Mesendoderm (in vitro differentiated cells): ENCODE measurements around the gene AGAP2.
"Not testable (repeated sequence)": the region's sequence is repeated elsewhere in the genome, so short reads cannot be mapped to it uniquely, and the experiment has no call there.

ENCODE experiments used
- DNase-seq: peaks from one replicate; pipeline ENCODE4 v3.0.0; 2013
- H2AK5ac ChIP-seq: 2 replicates; pipeline ENCODE4 v1.6.1; 2013; ENCODE audit warnings: low read length, inconsistent platforms
- H2BK120ac ChIP-seq: 2 replicates; pipeline ENCODE4 v1.6.1; 2013; ENCODE audit warnings: low read depth, mild to moderate bottlenecking, low read length, moderate library complexity, mixed read lengths
- H2BK15ac ChIP-seq: replicated peaks from 2 replicates; pipeline ENCODE4 v1.6.1; 2013; ENCODE audit warnings: low read depth, mild to moderate bottlenecking, moderate library complexity
- H2BK5ac ChIP-seq: 2 replicates; pipeline ENCODE4 v1.6.1; 2013; ENCODE audit warnings: low read length, inconsistent platforms
- H3K18ac ChIP-seq: 2 replicates; pipeline ENCODE4 v1.6.1; 2013; ENCODE audit warnings: mild to moderate bottlenecking, low read length, mixed read lengths
- H3K23ac ChIP-seq: one replicate; pipeline ENCODE4 v1.6.1; 2013; ENCODE audit warnings: low read length
- H3K27ac ChIP-seq: 2 replicates; pipeline ENCODE4 v1.5.1; 2013; ENCODE audit warnings: low read depth, mild to moderate bottlenecking, inconsistent platforms, low read length, moderate library complexity
- H3K27me3 ChIP-seq: 2 replicates; pipeline ENCODE4 v1.6.1; 2013; ENCODE audit warnings: low read length, control low read depth, mild to moderate bottlenecking, inconsistent platforms; ENCODE audit not compliant: insufficient read depth, poor library complexity
- H3K36me3 ChIP-seq: 2 replicates; pipeline ENCODE4 v1.6.1; 2013; ENCODE audit warnings: low read length, inconsistent platforms; ENCODE audit not compliant: control insufficient read depth, insufficient read depth
- H3K4ac ChIP-seq: one replicate; pipeline ENCODE4 v1.6.1; 2013; ENCODE audit warnings: low read depth, mild to moderate bottlenecking, low read length, moderate library complexity
- H3K4me1 ChIP-seq: 2 replicates; pipeline ENCODE4 v1.6.1; 2013; ENCODE audit warnings: low read depth, low read length, inconsistent platforms; ENCODE audit not compliant: control insufficient read depth
- H3K4me2 ChIP-seq: 2 replicates; pipeline ENCODE4 v1.6.1; 2013; ENCODE audit warnings: low read length
- H3K4me3 ChIP-seq: 2 replicates; pipeline ENCODE4 v1.5.1; 2013; ENCODE audit warnings: mild to moderate bottlenecking, low read length
- H3K56ac ChIP-seq: one replicate; pipeline ENCODE4 v1.6.1; 2013; ENCODE audit warnings: low read length
- H3K79me1 ChIP-seq: 2 replicates; pipeline ENCODE4 v1.6.1; 2013; ENCODE audit warnings: low read length, inconsistent platforms
- H3K79me2 ChIP-seq: 2 replicates; pipeline ENCODE4 v1.6.1; 2013; ENCODE audit warnings: mild to moderate bottlenecking, low read length; ENCODE audit not compliant: control insufficient read depth, insufficient read depth
- H3K9ac ChIP-seq: 2 replicates; pipeline ENCODE4 v1.6.1; 2013; ENCODE audit warnings: low read length, inconsistent platforms
- H4K5ac ChIP-seq: one replicate; pipeline ENCODE4 v1.6.1; 2013; ENCODE audit warnings: low read length
- H4K8ac ChIP-seq: one replicate; pipeline ENCODE4 v1.6.1; 2013; ENCODE audit warnings: low read depth, mild to moderate bottlenecking, control low read depth, low read length, moderate library complexity
- WGBS: extraction: QIAGEN DNeasy Blood & Tissue Kit; methylation state at CpG from one replicate; pipeline ENCODE4 v1.1.7; 2013; ENCODE audit warnings: low lambda C conversion rate, missing lambda C conversion rate; ENCODE audit not compliant: insufficient coverage; ENCODE audit errors: extremely low coverage; 5-methylcytosine and 5-hydroxymethylcytosine counted together

Gene AGAP2

GRCh38 chr12:57776247-57776587, 37.7 kb upstream of the AGAP2 start:
- H3K4me1 ChIP-seq = no peaks in the 10 kb centered on the region
- no peak overlapping the region for H3K27ac ChIP-seq
- no CpG with 5 or more reads among the region's 2 CpGs for WGBS
- H4K5ac ChIP-seq = no peak overlapping the region
- DNase-seq = no peak
- H3K4me2 ChIP-seq = no peak overlapping the region
- no peak overlapping the region for H4K8ac ChIP-seq
- no peak overlapping the region for H2BK15ac ChIP-seq
- H2AK5ac ChIP-seq = no peak overlapping the region
- no peak overlapping the region for H2BK5ac ChIP-seq
- no peak overlapping the region for H3K56ac ChIP-seq
- H3K23ac ChIP-seq = no peak overlapping the region
- H3K79me2 ChIP-seq = peaks cover 2% of the 10 kb centered on the region
- no peak overlapping the region for H3K18ac ChIP-seq
- no peak overlapping the region for H3K4me3 ChIP-seq
- H3K9ac ChIP-seq = no peak overlapping the region
- H3K36me3 ChIP-seq = no peaks in the 10 kb centered on the region
- no peak overlapping the region for H2BK120ac ChIP-seq
- H3K4ac ChIP-seq = no peak overlapping the region
- H3K79me1 ChIP-seq = peaks cover 3% of the 10 kb centered on the region
- H3K27me3 ChIP-seq = no peaks in the 10 kb centered on the region

GRCh38 chr12:57775563-57776246, 37.2 kb upstream of the AGAP2 start:
- Histone ChIP-seq H2BK15ac (no peak overlapping the region), H3K9ac (no peak overlapping the region), H2BK120ac (no peak overlapping the region), H3K18ac (no peak overlapping the region), H3K4ac (no peak overlapping the region), H4K5ac (no peak overlapping the region), H3K4me1 (no peaks in the 10 kb centered on the region), H2AK5ac (no peak overlapping the region), H2BK5ac (no peak overlapping the region), H3K27ac (no peak overlapping the region), H3K4me2 (no peak overlapping the region), H4K8ac (no peak overlapping the region), H3K79me1 (peaks cover 5% of the 10 kb centered on the region), H3K36me3 (no peaks in the 10 kb centered on the region), H3K27me3 (no peaks in the 10 kb centered on the region), H3K56ac (no peak overlapping the region), H3K79me2 (peaks cover 3% of the 10 kb centered on the region), H3K23ac (no peak overlapping the region), H3K4me3 (no peak overlapping the region)
- peak; percentile 39 for DNase-seq
- WGBS = no CpG with 5 or more reads among the region's 4 CpGs

- Histone ChIP-seq H3K4ac (no peak overlapping the region), H2BK5ac (no peak overlapping the region), H3K23ac (no peak overlapping the region), H3K4me2 (no peak overlapping the region), H2AK5ac (no peak overlapping the region), H3K18ac (no peak overlapping the region), H3K27ac (no peak overlapping the region), H4K5ac (no peak overlapping the region), H3K27me3 (no peaks in the 10 kb centered on the region), H3K36me3 (no peaks in the 10 kb centered on the region), H3K56ac (no peak overlapping the region), H3K79me1 (peaks cover 8% of the 10 kb centered on the region), H3K9ac (no peak overlapping the region), H4K8ac (no peak overlapping the region), H3K4me3 (no peak overlapping the region), H3K4me1 (no peaks in the 10 kb centered on the region), H2BK120ac (no peak overlapping the region), H2BK15ac (no peak overlapping the region), H3K79me2 (peaks cover 3% of the 10 kb centered on the region)
- no peak for DNase-seq
- no CpG with 5 or more reads among the region's 3 CpGs for WGBS
These were observed 36.5 kb upstream of the AGAP2 start for GRCh38 chr12:57775044-57775443.

- not testable (repeated sequence) for H3K79me2 ChIP-seq, H2BK15ac ChIP-seq, H2AK5ac ChIP-seq, H3K4ac ChIP-seq, H3K4me2 ChIP-seq, H3K56ac ChIP-seq, H2BK5ac ChIP-seq, H4K8ac ChIP-seq, H3K23ac ChIP-seq, H3K4me1 ChIP-seq, H3K79me1 ChIP-seq, H3K27ac ChIP-seq, H4K5ac ChIP-seq, H3K18ac ChIP-seq, H3K27me3 ChIP-seq, H3K4me3 ChIP-seq, H3K36me3 ChIP-seq, H2BK120ac ChIP-seq, H3K9ac ChIP-seq
- no CpG with 5 or more reads among the region's 11 CpGs for WGBS
- DNase-seq = peak; percentile 44
These were observed 36.1 kb upstream of the AGAP2 start for GRCh38 chr12:57774634-57775033.

GRCh38 chr12:57772429-57773322, 34.1 kb upstream of the AGAP2 start, which contains the start of gene EEF1AKMT3:
TSS of gene EEF1AKMT3 (plus strand) at chr12:57772614. CDS start at chr12:57772725, 111 bp downstream.
- Histone ChIP-seq H2BK5ac (no peak within 1 kb of the TSS), H3K23ac (no peak within 1 kb of the TSS), H4K8ac (no peak within 1 kb of the TSS), H2AK5ac (no peak within 1 kb of the TSS), H3K18ac (peak within 1 kb of the TSS; percentile 62), H3K4me3 (peak within 1 kb of the TSS; percentile 51), H3K4me1 (no peaks in the 10 kb centered on the region), H3K79me2 (peaks cover 3% of the 10 kb centered on the region), H4K5ac (no peak within 1 kb of the TSS), H3K27ac (peak within 1 kb of the TSS; percentile 59), H2BK120ac (no peak within 1 kb of the TSS), H3K9ac (peak within 1 kb of the TSS; percentile 82), H3K36me3 (peaks cover 2% of the 10 kb centered on the region), H3K79me1 (peaks cover 8% of the 10 kb centered on the region), H3K56ac (peak within 1 kb of the TSS; percentile 94), H3K4ac (peak within 1 kb of the TSS; percentile 60), H2BK15ac (no peak within 1 kb of the TSS), H3K4me2 (peak within 1 kb of the TSS; percentile 84), H3K27me3 (no peaks in the 10 kb centered on the region)
- WGBS = no CpG with 5 or more reads among the region's 67 CpGs
- DNase-seq = no peak
